Activated CD4-positive, alpha-beta memory T cell treated with anti-CD3 and anti-CD28 coated beads for 36 hours (primary cell): ENCODE data around the gene TOPBP1. TPM values are rescaled to one million over a fixed set of nuclear protein-coding genes. Genes with fewer than 3 reads are reported as not detected.
A peak's percentile ranks its signal among the peaks of the same experiment; 100 is the strongest.
"Not testable (repeated sequence)": the region's sequence is repeated elsewhere in the genome, so short reads cannot be mapped to it uniquely, and the experiment has no call there.

Experiments used
- CTCF ChIA-PET: fragments of 350-600 bp; sonication (Branson Sonifier 250); formaldehyde crosslinking; loops from one replicate; lab custom pipeline; 2021; ENCODE audit warnings: antibody characterized with exemption, inconsistent platforms; lab: Charles Lee
- POLR2A ChIA-PET: fragments of 350-600 bp; sonication (Branson Sonifier 250); formaldehyde crosslinking; loops from one replicate; lab custom pipeline; 2021; ENCODE audit warnings: antibody characterized with exemption; lab: Charles Lee
- DNase-seq: peaks from one replicate; pipeline ENCODE4 v3.0.0-alpha.2; 2020
- H3K27ac Mint-ChIP-seq: one replicate; pipeline ENCODE4 v1.8.0; 2021; ENCODE audit warnings: mixed read lengths
- H3K27me3 Mint-ChIP-seq: one replicate; pipeline ENCODE4 v1.8.0; 2021; ENCODE audit warnings: mixed read lengths
- H3K36me3 Mint-ChIP-seq: one replicate; pipeline ENCODE4 v1.8.0; 2021; ENCODE audit warnings: mixed read lengths
- H3K4me1 Mint-ChIP-seq: one replicate; pipeline ENCODE4 v1.8.0; 2021; ENCODE audit warnings: low read depth, mixed read lengths
- H3K4me3 Mint-ChIP-seq: one replicate; pipeline ENCODE4 v1.8.0; 2021; ENCODE audit warnings: mild to moderate bottlenecking, mixed read lengths
- H3K9me3 Mint-ChIP-seq: one replicate; pipeline ENCODE4 v1.8.0; 2021; ENCODE audit warnings: mixed read lengths
- intact Hi-C: fragments of 100-400 bp; cut with micrococcal nuclease; formaldehyde crosslinking; loops from one replicate; pipeline ENCODE4 v1.15.1; 2023
- total RNA-seq, 2 experiments: library from RNA; stranded (reverse); gene quantifications; one replicate each; pipeline ENCODE4 v1.2.3, GENCODE V29; 2021

The TOPBP1 gene
- total RNA-seq, 2 experiments from 2014 or later: 73.9 to 79.1 TPM

DNA sequence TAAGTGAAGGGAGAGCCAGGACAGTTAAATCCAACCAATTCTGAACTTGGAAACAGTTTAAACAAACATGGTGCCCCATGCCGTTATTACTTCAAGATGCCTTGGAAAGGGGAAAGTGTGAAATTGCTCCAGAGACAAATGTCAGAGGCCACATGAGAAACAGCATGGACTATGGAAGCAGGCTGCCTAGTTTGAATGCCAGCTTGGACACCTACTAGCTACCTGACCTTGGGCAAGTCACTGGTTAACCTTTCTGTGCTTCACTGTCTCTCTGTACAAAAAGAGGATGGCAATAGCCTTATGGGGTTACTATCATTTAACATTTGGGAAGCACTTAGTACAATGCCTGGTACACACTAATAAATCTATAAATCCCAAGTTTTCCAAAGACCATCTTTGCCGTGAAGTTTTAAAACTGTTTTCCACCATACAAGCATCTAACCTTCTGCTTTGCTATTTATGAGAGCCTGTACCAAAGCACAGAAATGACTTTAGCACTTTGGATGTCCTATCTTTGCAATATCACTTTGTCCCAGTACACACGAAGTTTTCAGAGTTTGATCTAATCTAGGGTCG is 8.3 kb upstream of the TOPBP1 start:
- intact Hi-C loops: no loop called here
- no peak overlapping the region for H3K4me3 Mint-ChIP-seq
- CTCF ChIA-PET: interaction anchor here (1.3 kb wide), 1 partner anchor 148 kb away, joined by 4 read pairs; no protein-coding TSS in a partner anchor
- H3K27ac Mint-ChIP-seq: no peak overlapping the region
- DNase-seq: no peak
- POLR2A ChIA-PET: no interaction called here
- H3K4me1 Mint-ChIP-seq: no peaks in the 10 kb centered on the region
- H3K9me3 Mint-ChIP-seq: no peaks in the 10 kb centered on the region
- H3K27me3 Mint-ChIP-seq: peaks cover 27% of the 10 kb centered on the region
- H3K36me3 Mint-ChIP-seq: no peaks in the 10 kb centered on the region

DNA sequence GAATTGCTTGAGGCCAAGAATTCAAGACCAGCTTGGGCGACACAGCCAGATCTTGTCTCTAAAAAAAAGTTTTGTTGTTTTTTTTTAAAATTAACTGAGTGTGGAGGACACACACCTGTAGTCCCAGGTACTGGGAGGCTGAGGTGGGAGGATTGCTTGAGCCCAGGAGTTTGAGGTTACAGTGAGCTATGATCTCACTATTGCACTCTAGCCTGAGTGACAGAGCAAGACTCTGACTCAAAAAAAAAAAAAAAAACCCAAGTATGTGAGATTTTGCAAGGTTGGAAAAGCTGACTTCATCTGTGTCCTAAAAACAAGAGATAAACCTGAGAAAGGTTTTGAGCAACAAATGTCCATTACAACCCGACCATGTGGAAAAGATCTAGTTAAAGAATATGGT is 5.4 kb upstream of the TOPBP1 start:
- no peaks in the 10 kb centered on the region for H3K9me3 Mint-ChIP-seq
- H3K36me3 Mint-ChIP-seq: peaks cover 2% of the 10 kb centered on the region
- no peak for DNase-seq
- CTCF ChIA-PET: no interaction called here
- POLR2A ChIA-PET: interaction anchor here (0.6 kb wide), 2 partner anchors 16 to 220 kb away, joined by 3 read pairs; no protein-coding TSS in a partner anchor
- H3K27me3 Mint-ChIP-seq: peaks cover 8% of the 10 kb centered on the region
- H3K4me3 Mint-ChIP-seq: no peak overlapping the region
- H3K4me1 Mint-ChIP-seq: peaks cover 17% of the 10 kb centered on the region
- intact Hi-C loops: no loop called here
- H3K27ac Mint-ChIP-seq: no peak overlapping the region

DNA sequence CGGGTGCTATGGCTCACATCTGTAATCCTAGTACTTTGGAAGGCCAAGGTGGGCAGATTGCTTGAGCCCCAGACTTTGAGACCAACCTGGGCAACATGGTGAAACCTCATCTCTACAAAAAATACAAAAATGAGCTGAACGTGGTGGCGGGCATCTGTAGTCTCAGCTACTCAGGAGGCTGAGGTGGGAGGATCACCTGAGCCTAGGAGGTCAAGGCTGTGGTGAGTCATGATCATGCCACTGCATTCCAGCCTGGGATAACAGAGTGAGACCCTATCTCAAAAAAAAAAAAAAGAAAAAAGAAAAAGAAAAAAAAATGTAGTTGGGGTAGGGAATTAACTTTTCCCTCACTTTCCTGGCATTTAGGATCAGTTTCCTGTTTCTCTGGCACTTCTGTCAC is 3.4 kb upstream of the TOPBP1 start:
- H3K4me3 Mint-ChIP-seq, intact Hi-C loops, H3K36me3 Mint-ChIP-seq, DNase-seq, H3K27ac Mint-ChIP-seq, POLR2A ChIA-PET, H3K9me3 Mint-ChIP-seq, H3K27me3 Mint-ChIP-seq: not testable (repeated sequence)
- CTCF ChIA-PET: interaction anchor here (1.5 kb wide), 1 partner anchor 153 kb away, joined by 4 read pairs; no protein-coding TSS in a partner anchor
- peaks cover 21% of the 10 kb centered on the region for H3K4me1 Mint-ChIP-seq

DNA sequence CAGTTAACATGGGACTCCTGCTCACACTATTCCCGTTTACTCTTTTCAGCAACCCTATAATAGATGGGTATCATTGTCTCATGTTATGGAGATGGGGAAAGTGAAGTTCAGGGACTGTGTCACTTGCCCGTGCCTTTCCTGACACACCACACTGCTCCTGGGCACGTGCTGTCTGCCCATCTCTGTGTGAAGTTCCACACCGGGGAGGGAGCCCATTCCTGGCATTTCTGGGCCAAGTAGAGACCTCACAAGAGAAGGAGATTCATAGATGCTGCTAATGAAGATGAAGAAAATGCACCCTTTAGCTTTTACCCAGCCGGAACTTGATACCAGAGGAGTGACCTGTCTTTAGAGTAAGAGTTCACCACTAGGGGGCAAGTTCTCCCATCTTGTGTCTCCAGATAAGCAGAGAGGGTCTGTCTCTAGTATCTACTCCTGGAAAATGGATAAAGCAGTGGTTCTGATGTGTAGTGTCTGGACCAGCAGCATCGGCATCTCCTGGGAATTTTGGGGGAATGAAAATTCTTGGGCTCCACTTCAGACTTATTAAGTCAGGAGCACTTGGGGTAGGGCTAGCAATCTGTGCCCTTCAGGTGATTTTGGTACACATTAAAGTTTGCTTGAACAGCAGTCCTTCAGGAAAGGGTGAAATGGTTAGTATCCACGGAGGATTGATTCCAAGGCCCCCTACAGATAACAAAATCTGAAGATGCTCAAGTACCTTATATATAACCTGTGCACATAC is 2.0 kb upstream of the TOPBP1 start:
- Mint-ChIP-seq H3K27me3 (no peaks in the 10 kb centered on the region), H3K4me1 (peaks cover 32% of the 10 kb centered on the region), H3K27ac (peak overlapping the region; percentile 67), H3K4me3 (peak overlapping the region; percentile 60), H3K9me3 (no peaks in the 10 kb centered on the region), H3K36me3 (peaks cover 20% of the 10 kb centered on the region)
- ChIA-PET POLR2A (no interaction called here), CTCF (interaction anchor here (0.5 to 2.7 kb wide), 9 partner anchors 9 to 941 kb away, joined by 3 to 6 read pairs (median 3); no protein-coding TSS in a partner anchor)
- peak; percentile 22 for DNase-seq
- intact Hi-C loops: loop anchor here (2.0 to 5.0 kb wide), 4 partner anchors 171 to 823 kb away; partner anchors contain the start of gene CEP63

DNA sequence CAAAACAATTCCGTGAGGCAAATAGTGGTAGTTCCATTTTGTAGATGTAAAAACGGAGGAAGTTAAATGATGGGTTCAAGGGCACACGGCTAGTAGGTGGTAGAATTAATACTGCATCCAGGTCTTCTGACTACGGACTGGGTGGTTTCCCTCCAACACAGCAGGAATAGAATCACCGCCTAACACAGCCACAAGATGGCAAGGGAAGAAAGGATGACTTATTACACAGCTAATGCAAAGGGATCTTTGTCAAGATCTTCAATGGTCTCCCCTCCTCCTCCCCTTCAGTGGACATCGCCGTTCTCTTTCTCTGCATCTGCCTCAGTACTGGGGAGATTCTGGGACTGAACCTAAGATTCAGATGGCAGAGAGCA is 524 bp upstream of the TOPBP1 start:
- Mint-ChIP-seq H3K4me1 (peaks cover 32% of the 10 kb centered on the region), H3K27me3 (no peaks in the 10 kb centered on the region), H3K4me3 (peak overlapping the region; percentile 98), H3K9me3 (no peaks in the 10 kb centered on the region), H3K36me3 (peaks cover 30% of the 10 kb centered on the region), H3K27ac (peak overlapping the region; percentile 98)
- peak; percentile 54 for DNase-seq
- POLR2A ChIA-PET: interaction anchor here (1.0 to 1.5 kb wide), 3 partner anchors 13 to 89 kb away, joined by 4 to 11 read pairs (median 5); partner anchors contain the start of gene CDV3
- intact Hi-C loops: loop anchor here (1.0 to 5.0 kb wide), 7 partner anchors 89 to 825 kb away; partner anchors contain the start of genes CDV3, CEP63 and SRPRB
- CTCF ChIA-PET: interaction anchor here (0.6 to 2.7 kb wide), 5 partner anchors 13 to 936 kb away, joined by 3 to 6 read pairs (median 6); no protein-coding TSS in a partner anchor

DNA sequence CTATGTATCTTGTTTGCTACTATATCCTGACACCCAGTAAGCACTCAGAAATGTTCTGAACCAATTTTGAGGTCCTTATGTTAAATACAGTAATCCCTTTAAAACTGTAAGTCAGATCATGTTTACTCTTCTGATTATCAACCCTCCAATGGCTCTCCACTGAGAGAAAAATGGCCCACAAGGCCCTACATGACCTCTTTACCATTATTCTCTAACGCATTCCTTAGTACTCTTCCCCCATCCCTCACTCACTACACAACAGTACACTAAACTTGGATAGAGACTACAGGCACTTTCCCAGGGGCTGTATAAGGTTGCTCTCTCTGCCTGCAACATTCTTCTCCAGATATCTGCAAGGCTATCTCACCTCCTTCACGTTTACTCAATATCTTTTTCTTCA is 1.9 kb downstream of the TOPBP1 start:
- DNase-seq: no peak
- intact Hi-C loops: loop anchor here (2.0 to 5.0 kb wide), 3 partner anchors 168 to 937 kb away; partner anchors contain the start of gene NPHP3
- H3K27ac Mint-ChIP-seq: peak overlapping the region; percentile 7
- POLR2A ChIA-PET: no interaction called here
- H3K27me3 Mint-ChIP-seq: no peaks in the 10 kb centered on the region
- CTCF ChIA-PET: no interaction called here
- peak overlapping the region; percentile 98 for H3K4me3 Mint-ChIP-seq
- peaks cover 45% of the 10 kb centered on the region for H3K36me3 Mint-ChIP-seq
- peaks cover 34% of the 10 kb centered on the region for H3K4me1 Mint-ChIP-seq
- no peaks in the 10 kb centered on the region for H3K9me3 Mint-ChIP-seq

DNA sequence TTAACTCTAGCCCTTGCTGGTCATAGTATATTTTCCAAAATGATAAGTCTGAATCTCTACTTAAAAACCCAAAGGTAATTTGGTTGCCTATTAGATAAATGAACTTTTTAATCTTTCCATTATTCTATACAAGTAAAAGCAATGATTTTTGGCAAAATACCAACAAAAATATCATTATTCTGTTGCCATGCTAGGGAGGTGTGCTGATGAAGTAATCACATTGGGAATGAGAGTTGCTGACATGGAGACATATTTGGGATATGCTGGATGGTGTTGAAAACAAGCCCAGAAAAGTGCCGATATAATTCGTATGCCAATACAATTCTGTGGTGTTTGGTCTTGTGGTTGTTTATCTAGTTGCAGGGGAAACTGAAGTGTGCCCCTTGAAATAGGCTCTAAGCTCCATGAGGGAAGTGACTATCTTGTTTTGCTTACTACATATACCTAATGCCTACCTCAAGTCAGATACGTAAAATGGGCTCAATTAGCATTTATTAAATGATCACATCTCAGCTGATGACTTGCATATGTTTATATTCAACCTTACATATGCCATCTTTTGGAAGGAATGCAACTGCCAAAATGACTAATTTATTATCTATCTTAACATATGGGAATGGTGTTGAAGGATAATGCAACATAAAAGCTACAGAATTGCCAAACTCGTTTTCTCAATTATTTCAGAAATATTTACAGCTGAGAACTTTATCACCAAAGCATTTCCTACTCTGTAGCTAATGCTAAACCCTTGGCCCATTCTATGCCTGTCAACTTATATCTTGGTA is 5.8 kb downstream of the TOPBP1 start:
- CTCF ChIA-PET: no interaction called here

DNA sequence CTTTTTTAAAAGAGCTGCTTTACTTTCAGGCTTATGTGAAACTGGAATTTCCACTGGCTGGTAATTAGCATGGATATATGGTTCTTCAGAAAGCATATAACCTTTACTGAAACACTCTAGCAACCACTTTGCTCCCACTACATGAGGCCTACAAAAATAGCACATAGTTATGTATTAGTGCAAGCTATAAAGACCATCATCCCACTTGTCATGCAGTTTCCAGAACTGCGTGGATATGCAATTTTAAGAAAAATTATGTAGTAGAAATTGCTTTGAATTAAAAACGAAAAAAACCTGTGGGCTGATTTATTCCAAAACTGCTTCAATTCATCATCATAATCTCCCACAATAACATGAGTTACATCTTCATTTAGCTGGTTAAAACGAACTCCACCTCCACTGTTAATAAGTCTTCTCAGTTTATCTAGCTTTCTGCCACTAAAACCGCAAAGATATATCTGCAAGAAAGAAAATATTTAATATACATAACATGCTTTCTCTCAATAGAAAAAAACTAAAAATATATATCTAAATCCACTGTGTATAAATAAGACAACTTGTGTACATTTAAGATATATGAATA is 12.2 kb downstream of the TOPBP1 start:
- intact Hi-C loops: no loop called here
- ChIA-PET POLR2A (interaction anchor here (0.7 to 2.0 kb wide), 4 partner anchors 12 to 157 kb away, joined by 4 read pairs; partner anchors contain the start of genes CDV3 and TOPBP1), CTCF (interaction anchor here (1.0 to 1.4 kb wide), 3 partner anchors 12 to 206 kb away, joined by 3 to 6 read pairs (median 4); partner anchors contain the start of gene TOPBP1)
- Mint-ChIP-seq H3K36me3 (peaks cover 49% of the 10 kb centered on the region), H3K27me3 (no peaks in the 10 kb centered on the region), H3K4me1 (peaks cover 8% of the 10 kb centered on the region), H3K4me3 (no peak overlapping the region), H3K27ac (peak overlapping the region; percentile 8), H3K9me3 (no peaks in the 10 kb centered on the region)
- DNase-seq: no peak

More for the DNA sequence above, 5.8 kb downstream of the TOPBP1 start:
- Mint-ChIP-seq H3K27ac (no peak overlapping the region), H3K4me1 (peaks cover 17% of the 10 kb centered on the region), H3K27me3 (no peaks in the 10 kb centered on the region), H3K36me3 (peaks cover 59% of the 10 kb centered on the region), H3K9me3 (no peaks in the 10 kb centered on the region), H3K4me3 (no peak overlapping the region)
- POLR2A ChIA-PET: interaction anchor here (1.2 kb wide), 1 partner anchor 12 kb away, joined by 3 read pairs; no protein-coding TSS in a partner anchor
- intact Hi-C loops: no loop called here
- no peak for DNase-seq

DNA sequence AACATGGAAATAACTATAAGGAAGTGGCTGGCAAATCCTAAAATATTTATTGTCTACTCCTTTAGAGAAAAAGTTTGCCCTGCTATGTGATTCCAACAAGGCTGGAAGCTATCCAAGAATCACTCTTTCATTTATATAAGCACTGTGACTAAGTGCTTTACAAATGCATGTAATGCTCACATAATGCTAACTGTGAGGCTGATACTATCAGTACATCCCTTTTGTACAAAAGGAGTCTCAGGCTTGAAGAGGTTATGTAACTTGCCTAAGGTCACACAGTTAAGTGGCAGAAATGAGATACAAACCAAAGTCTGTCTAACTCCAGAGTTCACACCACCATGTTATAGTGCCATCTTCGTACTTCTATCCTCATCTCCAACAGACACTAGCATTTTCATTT is 17.0 kb downstream of the TOPBP1 start:
- Mint-ChIP-seq H3K27me3 (no peaks in the 10 kb centered on the region), H3K4me3 (no peak overlapping the region), H3K4me1 (peaks cover 8% of the 10 kb centered on the region), H3K36me3 (peaks cover 63% of the 10 kb centered on the region), H3K27ac (no peak overlapping the region), H3K9me3 (no peaks in the 10 kb centered on the region)
- intact Hi-C loops: no loop called here
- POLR2A ChIA-PET: interaction anchor here (1.1 kb wide), 1 partner anchor 12 kb away, joined by 3 read pairs; no protein-coding TSS in a partner anchor
- CTCF ChIA-PET: no interaction called here
- DNase-seq: no peak

DNA sequence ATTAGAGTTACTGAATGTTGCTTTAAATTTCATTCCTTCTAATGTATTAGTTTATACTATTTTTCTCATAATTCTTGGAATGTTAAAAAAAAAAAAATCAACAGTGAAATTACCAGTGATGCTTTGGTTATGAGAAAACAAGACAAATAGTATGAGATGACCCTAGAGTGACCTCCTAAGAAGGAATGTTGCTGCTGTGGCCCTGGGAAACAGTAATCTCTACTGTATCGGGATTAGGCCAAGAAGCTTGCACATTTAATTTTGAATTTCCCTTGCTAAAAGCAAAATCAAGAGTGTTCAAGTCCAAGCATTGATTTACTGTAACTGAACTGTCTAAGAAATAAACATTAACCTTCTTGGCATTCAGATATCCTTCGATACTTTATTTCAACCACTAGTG is 18.1 kb downstream of the TOPBP1 start:
- peaks cover 3% of the 10 kb centered on the region for H3K4me1 Mint-ChIP-seq
- POLR2A ChIA-PET: interaction anchor here (1.1 kb wide), 1 partner anchor 13 kb away, joined by 3 read pairs; no protein-coding TSS in a partner anchor
- H3K36me3 Mint-ChIP-seq: peaks cover 68% of the 10 kb centered on the region
- H3K27me3 Mint-ChIP-seq: no peaks in the 10 kb centered on the region
- CTCF ChIA-PET: no interaction called here
- no peak overlapping the region for H3K4me3 Mint-ChIP-seq
- H3K27ac Mint-ChIP-seq: no peak overlapping the region
- no peaks in the 10 kb centered on the region for H3K9me3 Mint-ChIP-seq
- no peak for DNase-seq
- intact Hi-C loops: no loop called here

DNA sequence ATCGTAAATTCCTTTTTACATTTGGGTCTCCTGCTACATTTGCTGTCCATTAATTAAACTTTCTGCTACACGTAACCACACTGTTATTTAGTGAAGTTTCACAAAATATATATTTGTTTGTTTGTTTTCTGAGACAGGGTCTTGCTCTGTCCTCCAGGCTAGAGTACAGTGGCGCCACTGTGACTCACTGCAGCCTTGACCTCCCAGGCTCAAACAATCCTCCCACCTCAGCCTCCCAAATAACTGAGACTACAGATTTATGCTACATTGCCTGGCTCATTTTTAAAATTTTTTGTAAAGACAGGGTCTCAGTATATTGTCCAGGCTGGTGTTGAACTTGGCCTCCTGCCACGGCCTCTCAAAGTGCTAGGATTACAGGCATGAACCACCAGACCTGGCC is 20.5 kb downstream of the TOPBP1 start:
- POLR2A ChIA-PET: no interaction called here
- intact Hi-C loops: no loop called here
- no peak for DNase-seq
- no peaks in the 10 kb centered on the region for H3K9me3 Mint-ChIP-seq
- H3K27ac Mint-ChIP-seq: no peak overlapping the region
- no peaks in the 10 kb centered on the region for H3K27me3 Mint-ChIP-seq
- H3K4me3 Mint-ChIP-seq: no peak overlapping the region
- no peaks in the 10 kb centered on the region for H3K4me1 Mint-ChIP-seq
- H3K36me3 Mint-ChIP-seq: peaks cover 69% of the 10 kb centered on the region
- CTCF ChIA-PET: no interaction called here
